Stimulated activated CD4-positive, alpha-beta T cell treated with anti-CD3 and anti-CD28 coated beads, Interleukin-15, amount 100 ng/mL, for 48 hours (primary cell): Measurements from ENCODE around the gene JOSD1.
"Not testable (repeated sequence)": the region's sequence is repeated elsewhere in the genome, so short reads cannot be mapped to it uniquely, and the experiment has no call there.

Experiments
- DNase-seq, 2 donors: peaks; one replicate each; pipeline ENCODE4 v3.0.0-alpha.2; 2020; ENCODE audit warnings: low read depth in 2 of 2

Gene JOSD1

DNA sequence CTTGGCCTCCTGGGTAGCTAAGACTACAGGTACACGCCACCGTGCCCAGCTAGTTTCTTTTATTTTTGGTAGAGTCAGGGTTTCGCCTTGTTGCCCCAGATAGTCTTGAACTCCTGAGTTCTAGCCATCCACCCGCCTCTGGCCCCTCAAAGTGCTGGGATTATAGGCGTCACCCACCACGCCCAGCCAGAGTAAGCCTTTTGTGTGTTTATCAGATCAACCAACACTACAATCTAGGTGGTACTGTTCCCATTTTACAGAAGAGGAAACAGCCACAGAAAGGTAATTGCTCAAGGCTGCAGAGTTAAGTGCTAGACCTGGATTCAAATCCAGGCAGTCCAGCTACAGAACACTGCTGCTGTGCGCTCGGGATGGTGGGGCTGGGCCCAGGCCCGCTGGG, 15.8 kb downstream of the JOSD1 start:
- no peak for DNase-seq

DNA sequence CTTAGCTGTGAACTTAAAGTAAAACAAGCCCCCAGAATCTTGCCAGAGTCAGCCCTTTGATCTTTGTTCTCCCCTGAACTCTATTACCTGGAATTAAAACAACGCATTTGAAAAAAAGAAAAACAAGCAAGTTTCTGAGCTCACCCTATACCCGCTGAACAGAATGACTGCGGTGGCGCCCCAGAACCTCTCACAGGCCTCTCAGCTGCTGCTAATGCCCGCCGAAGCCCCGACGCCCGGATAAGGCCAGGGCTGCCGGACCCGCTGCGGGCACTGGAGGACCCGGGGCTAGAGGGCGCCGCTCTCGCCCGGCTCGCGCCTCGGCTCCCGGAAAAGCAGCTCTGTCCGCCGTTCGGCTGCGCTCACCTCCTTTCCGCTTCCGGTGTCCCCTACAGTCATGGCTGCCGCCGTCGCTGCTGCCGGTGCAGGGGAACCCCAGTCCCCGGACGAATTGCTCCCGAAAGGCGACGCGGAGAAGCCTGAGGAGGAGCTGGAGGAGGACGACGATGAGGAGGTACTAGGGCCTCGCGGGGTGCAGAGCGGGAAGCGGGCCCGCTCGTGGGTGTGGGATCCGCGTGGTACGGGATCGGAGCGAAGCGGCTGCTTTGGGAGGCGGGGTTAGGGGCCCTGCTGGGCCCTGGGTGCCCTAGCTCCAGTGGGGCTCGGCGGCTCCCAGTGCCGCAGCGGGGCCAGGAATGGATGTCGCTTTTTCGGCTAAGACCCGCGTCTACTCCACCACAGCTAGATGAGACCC, 19.0 kb downstream of the JOSD1 start, which contains the start of gene TOMM22:
Gene TOMM22, plus strand, starts transcription at position 376 of the 754 bp plus-strand sequence. Its CDS starts 22 bp downstream, at position 398.
- DNase-seq, result peak; percentile 74 to 80

DNA sequence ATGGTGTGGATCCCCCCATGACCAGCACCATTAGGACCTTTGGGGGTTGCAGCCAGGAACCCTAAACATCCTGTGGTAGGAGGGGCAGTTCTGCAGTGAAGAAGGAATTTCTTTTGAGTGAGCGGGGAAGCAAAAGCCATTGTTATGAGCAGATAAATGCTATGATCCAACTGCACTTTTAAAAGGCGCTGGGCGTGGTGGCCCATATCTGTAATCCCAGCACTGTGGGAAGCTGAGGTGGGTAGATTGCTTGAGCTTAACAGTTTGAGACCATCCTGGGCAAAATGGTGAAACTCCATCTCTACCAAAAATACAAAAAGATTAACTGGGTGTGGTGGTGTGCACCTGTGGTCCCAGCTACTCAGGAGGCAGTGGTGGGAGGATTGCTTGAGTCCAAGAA, 24.9 kb downstream of the JOSD1 start:
- DNase-seq, result no peak

DNA sequence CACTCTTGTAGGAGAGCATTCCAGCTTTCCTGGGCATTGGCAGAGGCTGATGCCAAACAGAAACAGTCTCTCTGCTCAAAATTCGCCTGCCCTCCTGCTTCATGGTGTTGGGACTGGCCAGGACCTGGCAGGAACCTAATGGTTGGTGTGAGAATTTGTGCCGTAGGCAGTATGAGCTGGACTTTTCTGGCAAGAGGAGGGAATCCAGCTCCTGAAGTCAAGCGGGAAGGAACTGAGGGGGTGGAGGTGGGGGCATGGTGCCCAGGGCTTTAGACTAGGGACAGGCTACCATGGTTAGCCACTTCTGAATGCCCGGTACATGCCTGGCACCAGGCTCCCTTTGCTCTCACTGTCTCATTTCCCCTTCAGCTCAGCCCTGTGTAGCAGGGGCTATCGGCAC, 25.9 kb downstream of the JOSD1 start:
- DNase-seq, result no peak

DNA sequence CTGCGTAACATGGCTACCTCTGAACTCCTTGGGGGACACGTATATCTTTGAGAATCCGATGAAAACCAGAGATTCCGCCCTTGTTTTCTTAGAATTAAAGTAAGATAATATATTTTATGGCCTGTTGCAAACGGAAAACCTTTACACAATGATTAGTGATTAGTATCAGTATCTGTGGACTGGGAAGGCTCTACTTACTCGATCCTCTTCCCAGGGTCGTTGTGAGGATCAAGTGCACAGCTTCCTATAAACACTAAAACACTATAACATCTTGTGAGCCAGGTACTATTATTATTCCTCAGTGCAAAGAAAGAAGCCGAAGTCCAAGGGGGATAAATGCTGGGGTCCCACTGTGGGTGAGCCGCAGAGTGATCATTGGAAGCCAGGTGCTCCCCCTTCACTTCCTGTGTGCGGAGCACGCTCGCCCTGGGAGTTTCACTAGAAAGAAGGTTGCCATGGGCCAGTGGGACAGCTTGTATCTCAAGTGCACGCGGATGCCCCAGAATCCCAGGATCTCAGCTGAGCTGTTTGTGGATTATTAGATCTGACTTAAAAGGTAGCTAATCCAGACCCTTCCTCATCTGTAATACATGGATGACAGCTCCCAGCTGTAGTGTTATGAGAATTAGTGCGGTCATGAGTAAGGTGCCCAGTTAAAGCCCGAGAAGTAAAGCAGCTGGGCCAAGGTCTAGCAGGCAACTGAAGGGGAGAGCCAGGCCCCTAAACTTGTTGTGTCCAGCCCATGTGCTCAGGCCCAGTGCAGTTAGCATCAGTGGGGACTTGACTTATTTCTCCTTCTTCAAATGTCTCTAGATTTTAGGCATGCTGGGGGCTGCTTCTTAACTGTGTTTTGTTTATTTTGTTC, 43.5 kb downstream of the JOSD1 start:
- DNase-seq, result peak in 1 of 2 donors; percentile 20

DNA sequence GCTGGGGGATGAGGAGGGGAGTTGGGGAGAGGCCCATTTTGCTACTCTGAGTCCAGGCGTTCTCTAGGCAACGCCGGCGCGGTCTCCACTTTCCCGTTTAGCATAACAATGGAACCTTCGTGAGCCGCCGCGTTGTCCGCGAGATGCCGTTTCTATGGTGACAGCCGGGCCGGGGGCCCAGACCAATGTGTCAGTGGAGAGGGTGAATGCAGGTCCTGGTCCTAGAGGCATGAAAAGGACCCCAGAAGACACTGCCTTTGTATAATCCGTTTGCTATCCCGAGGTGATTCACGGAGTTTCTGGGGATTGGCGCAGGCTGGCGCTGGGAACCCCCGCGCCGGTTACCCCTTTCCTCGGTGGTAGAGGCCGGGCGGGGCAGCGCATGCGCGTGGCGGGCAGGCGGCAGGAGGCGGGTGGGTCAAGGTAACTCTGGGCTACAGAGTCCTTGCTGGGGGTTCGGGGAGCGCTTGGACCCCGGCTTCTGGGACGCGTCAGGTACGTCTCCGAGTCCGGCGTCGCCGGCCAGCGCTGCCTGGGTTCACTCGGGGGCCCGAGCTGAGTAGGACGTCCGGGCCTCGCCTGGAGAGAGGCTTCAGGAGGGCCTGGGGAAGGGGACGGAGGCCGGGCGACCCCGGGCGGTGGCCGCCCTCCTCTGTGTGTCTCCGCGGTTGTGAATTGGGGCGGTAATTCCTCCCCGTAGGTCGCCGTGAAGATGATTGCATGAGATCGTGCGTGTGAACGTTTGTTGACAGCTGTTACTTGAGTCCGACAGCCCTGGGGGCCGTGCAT, 44.3 kb downstream of the JOSD1 start, which contains the start of the genes CBY1 and FAM227A:
Gene CBY1, plus strand, starts transcription at position 383 of the 789 bp plus-strand sequence. CDS start 11,417 bp downstream, outside the sequence.
Gene FAM227A, minus strand, starts transcription at position 137 of the 789 bp plus-strand sequence. CDS start 6,224 bp downstream, outside the sequence.
- peak; percentile 72 to 76 for DNase-seq

DNA sequence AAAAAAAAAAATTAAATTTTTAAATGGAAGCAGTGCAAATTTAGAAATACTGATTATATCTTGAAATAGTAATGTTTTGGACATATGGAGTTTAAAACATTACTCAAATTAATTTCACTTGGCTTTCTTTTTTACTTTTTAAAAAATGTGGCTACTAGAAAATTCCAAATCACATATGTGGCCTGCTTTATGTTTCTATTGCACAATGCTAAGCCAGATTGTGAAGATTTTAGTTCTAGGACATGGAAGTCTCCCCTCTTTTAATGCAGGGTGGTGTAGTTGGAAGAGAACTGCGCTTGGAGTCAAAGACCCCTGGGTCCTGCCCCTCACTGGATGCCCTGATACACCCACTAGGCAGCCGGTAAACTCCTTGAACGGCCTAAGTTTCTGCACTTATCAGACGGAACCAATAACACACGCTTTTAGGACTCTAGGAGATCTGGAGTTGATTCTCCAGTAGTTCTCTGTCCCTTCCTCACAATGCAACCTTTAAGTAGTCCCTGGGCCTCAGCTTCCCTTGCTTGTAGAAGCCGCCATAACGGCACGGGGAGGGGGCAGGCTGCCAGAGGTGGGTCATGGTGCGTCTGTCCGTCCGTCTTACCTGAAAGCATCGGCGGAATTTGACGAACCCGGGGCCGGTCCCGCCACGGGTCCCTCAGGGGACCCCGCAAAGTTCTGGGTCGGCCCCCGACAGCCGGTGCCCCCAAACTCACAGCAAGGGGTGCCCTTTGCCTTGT, 45.1 kb downstream of the JOSD1 start:
- DNase-seq, result no peak

DNA sequence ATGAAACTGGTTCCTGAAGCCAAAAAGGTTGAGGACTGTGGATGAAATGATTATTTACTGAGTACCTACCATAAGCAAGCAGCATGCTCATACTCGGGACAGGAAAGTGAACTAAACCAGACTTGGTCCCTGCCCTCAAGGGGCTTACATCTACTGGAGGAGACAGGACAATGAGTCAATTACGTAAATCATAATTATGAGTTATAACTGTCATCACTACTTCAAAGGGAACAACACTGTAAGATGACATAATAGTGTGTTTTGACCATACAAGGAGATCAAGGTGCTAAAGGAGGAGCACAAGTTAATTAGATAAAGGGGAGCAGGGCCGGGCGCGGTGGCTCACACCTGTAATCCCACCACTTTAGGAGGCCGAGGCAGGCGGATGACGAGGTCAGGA, 47.0 kb downstream of the JOSD1 start:
- DNase-seq, result no peak

DNA sequence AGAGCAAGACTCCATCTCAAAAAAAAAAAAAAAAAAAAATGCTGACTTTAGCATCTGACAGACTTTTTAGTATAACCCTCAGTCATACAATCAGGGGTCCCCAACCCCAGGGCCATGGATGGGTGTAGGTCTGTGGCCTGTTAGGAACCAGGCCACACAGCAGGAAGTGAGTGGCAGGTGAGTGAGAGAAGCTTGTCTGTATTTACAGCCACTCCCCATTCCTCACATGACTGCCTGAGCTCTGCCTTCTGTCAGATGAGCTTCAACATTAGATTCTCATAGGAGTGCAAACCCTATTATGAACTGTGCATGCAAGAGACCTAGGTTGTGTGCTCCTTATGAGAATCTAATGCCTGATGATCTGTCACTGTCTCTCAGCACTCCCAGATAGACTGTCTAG, 47.9 kb downstream of the JOSD1 start:
- DNase-seq, result no peak

DNA sequence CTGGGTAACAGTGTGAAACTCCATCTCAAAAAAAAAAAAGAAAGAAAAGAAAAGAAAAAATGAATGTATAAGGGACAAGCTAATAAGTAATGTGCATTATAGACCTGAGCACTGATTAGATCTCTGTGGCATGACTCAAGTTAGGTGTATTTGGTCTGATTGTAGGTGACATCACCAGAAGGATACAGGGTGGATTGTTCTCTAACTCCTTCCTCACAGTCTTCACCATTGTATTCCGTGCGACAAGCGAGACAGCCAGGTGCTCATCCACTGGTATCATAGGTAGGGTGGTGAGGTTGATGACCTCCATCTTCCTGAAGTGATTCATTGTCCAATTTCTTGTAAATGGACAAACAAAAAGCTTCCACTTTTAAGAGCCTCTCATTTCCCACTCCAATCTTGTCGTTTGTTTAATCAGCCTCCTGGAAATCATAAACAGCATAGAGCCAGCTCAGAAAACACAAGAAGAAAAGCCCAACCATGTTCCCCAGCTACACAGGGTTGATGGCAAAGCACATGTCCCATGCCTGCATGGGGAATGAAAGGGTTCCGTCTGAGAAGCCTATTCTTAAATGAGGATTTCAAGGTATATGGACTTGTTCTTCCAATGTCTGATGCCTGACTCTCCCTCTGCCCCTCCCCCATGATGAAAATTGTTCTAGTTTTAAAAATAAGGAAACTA, 50.8 kb downstream of the JOSD1 start:
- no peak for DNase-seq

DNA sequence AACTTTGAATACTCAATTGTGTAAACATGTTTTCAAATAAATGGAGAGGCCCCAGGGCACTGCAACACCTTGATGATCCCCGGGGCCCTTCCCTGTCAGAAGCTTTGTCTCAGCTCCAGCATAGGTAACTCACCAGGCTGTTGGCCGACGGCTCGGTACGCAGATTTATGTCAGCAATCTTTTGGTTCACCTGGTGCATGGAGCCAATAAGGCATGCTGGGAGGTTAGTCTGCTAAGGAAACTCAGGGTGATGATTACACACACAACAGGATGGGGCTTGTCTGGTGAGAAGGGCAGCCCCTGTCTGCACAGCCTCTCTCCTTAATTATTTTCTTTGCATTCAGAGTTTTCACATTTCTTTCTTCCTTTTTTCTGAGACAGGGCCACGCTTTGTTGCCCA, 55.3 kb downstream of the JOSD1 start:
- no peak for DNase-seq

DNA sequence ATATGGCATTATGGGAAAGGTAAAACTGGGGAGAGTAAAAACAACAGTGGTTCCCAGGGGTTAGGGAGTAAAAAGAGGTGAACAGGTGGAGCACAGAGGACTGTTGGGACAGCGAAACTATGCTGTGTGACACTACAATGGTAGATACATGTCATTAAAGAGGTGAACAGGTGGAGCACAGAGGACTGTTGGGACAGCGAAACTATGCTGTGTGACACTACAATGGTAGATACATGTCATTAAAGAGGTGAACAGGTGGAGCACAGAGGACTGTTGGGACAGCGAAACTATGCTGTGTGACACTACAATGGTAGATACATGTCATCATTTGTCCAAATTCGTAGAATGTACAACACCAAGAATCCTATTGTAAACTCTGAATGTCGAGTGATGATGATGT, 56.5 kb downstream of the JOSD1 start:
- not testable (repeated sequence) for DNase-seq

DNA sequence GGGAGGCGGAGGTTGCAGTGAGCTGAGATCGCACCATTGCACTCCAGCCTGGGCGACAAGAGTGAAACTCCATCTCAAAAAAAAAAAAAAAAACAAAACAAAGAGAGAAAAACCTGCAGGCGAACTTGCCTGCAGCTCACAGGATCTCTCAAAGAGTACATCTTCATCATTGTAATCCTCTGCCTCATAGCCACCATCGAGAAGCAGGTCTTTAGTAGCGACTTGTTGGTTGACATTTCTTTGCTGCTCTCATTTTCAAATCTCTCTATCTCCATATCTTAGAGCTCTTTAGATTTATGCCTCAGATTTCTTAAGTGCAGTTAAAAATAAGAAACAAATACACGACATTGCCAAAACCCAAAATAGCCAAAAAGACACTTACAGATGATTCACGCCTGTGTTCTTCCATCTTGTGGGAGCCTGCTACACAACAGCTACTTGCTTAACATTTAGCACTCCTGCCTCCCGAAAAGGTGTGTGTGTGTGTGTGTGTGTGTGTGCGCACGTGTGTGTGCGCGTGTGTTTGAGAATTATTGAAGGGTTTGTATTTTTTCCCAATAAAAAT, 59.2 kb downstream of the JOSD1 start:
- DNase-seq, result no peak

DNA sequence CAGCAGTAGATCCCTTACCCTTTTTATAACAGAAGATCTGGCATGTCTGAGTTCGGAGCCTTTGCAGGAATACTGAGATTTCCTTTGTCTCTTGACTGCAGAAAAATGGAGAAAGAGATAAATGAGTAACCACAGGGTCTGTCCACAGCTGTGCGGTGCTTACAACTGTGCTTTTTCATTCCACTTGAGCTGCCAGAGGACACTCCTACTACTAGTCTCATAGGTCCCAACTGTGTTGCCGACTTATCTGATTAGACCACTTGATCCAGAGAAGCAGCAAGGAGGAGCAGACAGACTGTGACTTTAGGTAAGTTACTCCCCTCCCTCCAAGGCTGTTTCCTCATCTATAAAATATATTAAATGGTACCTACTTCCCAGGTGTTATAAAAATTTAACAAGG, 62.0 kb downstream of the JOSD1 start:
- DNase-seq, result no peak

DNA sequence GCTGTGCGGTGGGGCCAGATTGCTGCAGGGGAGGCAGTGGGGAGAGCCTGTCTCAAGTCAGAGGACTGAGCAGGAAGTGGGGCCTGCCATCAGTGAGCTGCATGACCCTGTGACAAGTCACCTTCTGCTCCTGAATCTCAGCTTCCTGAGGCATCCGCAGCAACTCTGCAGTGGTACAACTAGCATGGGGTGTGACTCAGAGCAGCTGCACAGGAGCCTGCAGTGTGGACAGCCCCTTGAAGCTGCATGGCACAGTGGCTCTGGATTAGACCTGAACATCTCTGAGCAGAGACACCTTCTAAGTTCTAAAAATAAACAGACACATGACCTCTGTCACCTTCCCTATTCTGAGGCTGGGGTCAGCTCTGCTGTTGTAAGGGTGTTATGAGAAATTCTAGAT, 62.5 kb downstream of the JOSD1 start:
- no peak for DNase-seq
